Measurements from ENCODE around the gene SAP30BP. TPM values are rescaled to one million over a fixed set of nuclear protein-coding genes. Genes with fewer than 3 reads are reported as not detected.

SAP30BP gene
- total and polyA plus RNA-seq, 10 of the 15 experiments (the other 5 are each of a cell fraction or from before 2014, with no cell fraction given), result 57.9 to 166 (median 94.5) TPM

- TF ChIP-seq ZNF687 (IDR thresholded peaks at IDR 0.05) (no peak), SUZ12 (IDR thresholded peaks at IDR 0.05; ENCODE audit: unreplicated experiment) (no peak), TCF7 (IDR thresholded peaks at IDR 0.05; ENCODE audit: borderline replicate concordance) (peak; percentile 47; the same call in 1 of the 2 replicates), ETV6 (conservative IDR thresholded peaks at IDR 0.05 in 1 of 2, IDR thresholded peaks at IDR 0.05 in 1 of 2; ENCODE audit: borderline replicate concordance in 1 of 2, low read depth in 1 of 2) (no peak), CHD4 (IDR thresholded peaks at IDR 0.05) (no peak)
Observed at GRCh38 chr17:75664099-75664549, 3.0 kb upstream of the SAP30BP start (continued).

GRCh38 chr17:75665981-75666380 is 1.2 kb upstream of the SAP30BP start:
- Histone ChIP-seq H3K4me2 (ENCODE audit: control insufficient read depth, insufficient read depth) (peak overlapping the region; percentile 60), H3K9me3 (replicated peaks; ENCODE audit: control insufficient read depth, insufficient read depth, low read length) (no peaks in the 10 kb centered on the region), H3K4me1 (ENCODE audit: control insufficient read depth, insufficient read depth, low read length) (peaks cover 23% of the 10 kb centered on the region), H4K20me1 (ENCODE audit: control insufficient read depth, insufficient read depth) (no peaks in the 10 kb centered on the region), H3K27me3 (replicated peaks in 1 of 2; ENCODE audit: control insufficient read depth in 2 of 2, insufficient read depth in 2 of 2, low read length in 1 of 2) (no peaks in the 10 kb centered on the region), H3K9ac (ENCODE audit: control insufficient read depth, insufficient read depth, low read length) (no peak overlapping the region), H3K27ac (ENCODE audit: control insufficient read depth, insufficient read depth) (no peak overlapping the region), H3K79me2 (ENCODE audit: control insufficient read depth, insufficient read depth, low read length) (peaks cover 49% of the 10 kb centered on the region), H3K4me3 (peak overlapping the region; percentile 79), H2AFZ (ENCODE audit: control insufficient read depth, low read depth, low read length) (no peak overlapping the region), H3K36me3 (ENCODE audit: control insufficient read depth in 2 of 2, insufficient read depth in 2 of 2, low read length in 1 of 2) (peaks cover 3 to 13% of the 10 kb centered on the region in 2 experiments)
- intact Hi-C loops (cut with micrococcal nuclease; ENCODE audit: unreplicated experiment), result no loop called here
- ChIA-PET POLR2A (interaction anchor here (0.9 to 2.4 kb wide), 6 partner anchors 9 to 114 kb away, joined by 3 to 12 read pairs (median 4); partner anchors contain the start of gene SMIM5), SMC1A (ENCODE audit: uncharacterized antibody, unreplicated experiment) (interaction anchor here (1.1 to 2.1 kb wide), 7 partner anchors 8 to 32 kb away, joined by 3 to 10 read pairs (median 4); a partner anchor contains a TSS), CTCF (interaction anchor here (0.5 to 6.0 kb wide), 11 partner anchors 10 to 98 kb away, joined by 3 to 30 read pairs (median 5); partner anchors contain the start of gene SMIM5), RAD21 (ENCODE audit: unreplicated experiment) (interaction anchor here (0.9 to 1.0 kb wide), 3 partner anchors 8 to 150 kb away, joined by 3 to 4 read pairs (median 3); partner anchors contain the start of gene TSEN54)
- DNase-seq (ENCODE audit: low read depth, low spot score) (no peak), FAIRE-seq (no peak), ATAC-seq (no peak)
- in situ Hi-C loops (cut with MboI), result no loop called here
- BruUV-seq (replicated peaks), result no TSS peak
- WGBS (ENCODE audit: insufficient coverage, insufficient replicate concordance, low lambda C conversion rate, missing lambda C conversion rate), result 76% methylated on average over 10 of the region's 10 CpGs
- TF ChIP-seq IRF4 (IDR thresholded peaks at IDR 0.05; ENCODE audit: low read depth, low read length) (no peak), CBX3 (IDR thresholded peaks at IDR 0.05; ENCODE audit: borderline replicate concordance, low read depth) (no peak), ATF7 (IDR thresholded peaks at IDR 0.05; ENCODE audit: low read depth) (no peak), NRF1 (conservative IDR thresholded peaks at IDR 0.05; ENCODE audit: low read depth, low read length) (no peak), NR2C1 (IDR thresholded peaks at IDR 0.05) (no peak), KAT2A (conservative IDR thresholded peaks at IDR 0.05; ENCODE audit: control insufficient read depth, low read depth, low read length) (no peak), CBFB (IDR thresholded peaks at IDR 0.05; ENCODE audit: low read depth) (no peak), CEBPB (IDR thresholded peaks at IDR 0.05; ENCODE audit: borderline replicate concordance in 1 of 2, low read depth in 2 of 2, low read length in 2 of 2) (no peak), TCF12 (IDR thresholded peaks at IDR 0.05; ENCODE audit: low read depth, low read length) (no peak), HDAC2 (IDR thresholded peaks at IDR 0.05) (no peak), CREM (IDR thresholded peaks at IDR 0.05; ENCODE audit: low read depth) (no peak), BCLAF1 (IDR thresholded peaks at IDR 0.05) (no peak), RCOR1 (conservative IDR thresholded peaks at IDR 0.05; ENCODE audit: low read depth, low read length) (no peak)
